ENCODE results near the gene CAPN7. TPM values are rescaled to one million over a fixed set of nuclear protein-coding genes. Genes with fewer than 3 reads are reported as not detected.

CAPN7 gene
- total and polyA plus RNA-seq, 8 donors, result 7.1 to 23.9 (median 18.8) TPM

- DNase-seq (peak in 1 of 6 donors; percentile 37), ATAC-seq (peak in 3 of 4 donors; percentile 22 to 65 (median 30)), FAIRE-seq (no peak)
- peaks cover 0 to 9% (median 0%) of the 10 kb centered on the region in 3 donors for H3K4me1 ChIP-seq
- intact Hi-C loops (cut with DNase I), result no loop called here
- no peaks in the 10 kb centered on the region for H3K36me3 ChIP-seq
- H3K4me3 ChIP-seq, result no peak overlapping the region
- peak overlapping the region in 2 of 4 donors; percentile 63 to 66 for H3K27ac ChIP-seq
- no peak for TF ChIP-seq CTCF (IDR thresholded peaks at IDR 0.05)
- H3K9me3 ChIP-seq, result no peaks in the 10 kb centered on the region
- H3K27me3 ChIP-seq, result no peaks in the 10 kb centered on the region
- WGBS, 2 donors, result 84 to 89% methylated on average over 5 of the region's 5 CpGs
Observed at GRCh38 chr3:15294929-15295328, 88.9 kb downstream of the CAPN7 start.

- intact Hi-C loops (cut with DNase I), result no loop called here
- no peaks in the 10 kb centered on the region for H3K27me3 ChIP-seq
- no peak overlapping the region for H3K4me3 ChIP-seq
- WGBS, 2 donors, result 70 to 82% methylated on average over 6 of the region's 6 CpGs
- H3K9me3 ChIP-seq, result no peaks in the 10 kb centered on the region
- H3K36me3 ChIP-seq, result no peaks in the 10 kb centered on the region
- DNase-seq (no peak), FAIRE-seq (no peak), ATAC-seq (peak in 2 of 4 donors; percentile 18 to 62)
- no peak for TF ChIP-seq CTCF (IDR thresholded peaks at IDR 0.05)
- peaks cover 0 to 11% (median 0%) of the 10 kb centered on the region in 3 donors for H3K4me1 ChIP-seq
- H3K27ac ChIP-seq, result peak overlapping the region in 2 of 4 donors; percentile 63 to 66
Observed at GRCh38 chr3:15295506-15295905, 89.5 kb downstream of the CAPN7 start.

GRCh38 chr3:15297608-15298350 lies 91.7 kb downstream of the CAPN7 start:
- Histone ChIP-seq H3K27ac (no peak overlapping the region), H3K9me3 (no peaks in the 10 kb centered on the region), H3K27me3 (no peaks in the 10 kb centered on the region), H3K4me1 (peaks cover 0 to 7% (median 0%) of the 10 kb centered on the region in 3 donors), H3K36me3 (no peaks in the 10 kb centered on the region), H3K4me3 (no peak overlapping the region)
- DNase-seq, result no peak
- no peak for TF ChIP-seq CTCF (IDR thresholded peaks at IDR 0.05)
- intact Hi-C loops (cut with DNase I), result no loop called here
- no peak for ATAC-seq
- no peak for FAIRE-seq
- 78% methylated on average over 4 of the region's 4 CpGs for WGBS, 2 donors

GRCh38 chr3:15298504-15298903 lies 92.5 kb downstream of the CAPN7 start:
- 82% methylated on average over 3 of the region's 3 CpGs for WGBS, 2 donors
- DNase-seq (no peak), ATAC-seq (peak in 1 of 4 donors; percentile 4), FAIRE-seq (no peak)
- no peaks in the 10 kb centered on the region for H3K36me3 ChIP-seq
- intact Hi-C loops (cut with DNase I), result no loop called here
- TF ChIP-seq CTCF (IDR thresholded peaks at IDR 0.05), result no peak
- peaks cover 0 to 7% (median 0%) of the 10 kb centered on the region in 3 donors for H3K4me1 ChIP-seq
- no peak overlapping the region for H3K4me3 ChIP-seq
- peak overlapping the region in 1 of 4 donors; percentile 4 for H3K27ac ChIP-seq
- no peaks in the 10 kb centered on the region for H3K27me3 ChIP-seq
- no peaks in the 10 kb centered on the region for H3K9me3 ChIP-seq

GRCh38 chr3:15299036-15299435 lies 93.0 kb downstream of the CAPN7 start:
- Histone ChIP-seq H3K4me1 (peaks cover 0 to 7% (median 0%) of the 10 kb centered on the region in 3 donors), H3K36me3 (no peaks in the 10 kb centered on the region), H3K9me3 (no peaks in the 10 kb centered on the region), H3K4me3 (no peak overlapping the region), H3K27me3 (no peaks in the 10 kb centered on the region), H3K27ac (peak overlapping the region in 1 of 4 donors; percentile 4)
- peak; percentile 24 to 93 (median 88) for ATAC-seq
- no peak for TF ChIP-seq CTCF (IDR thresholded peaks at IDR 0.05)
- WGBS, 2 donors, result 25 to 26% methylated on average over 3 of the region's 3 CpGs
- FAIRE-seq, result no peak
- intact Hi-C loops (cut with DNase I), result no loop called here
- DNase-seq, result peak in 5 of 6 donors; percentile 77 to 89 (median 82)

Measured in pancreas (tissue), 10 donors.